Measurements from ENCODE around the gene FAM3D.
A peak's percentile ranks its signal among the peaks of the same experiment; 100 is the strongest.

The FAM3D gene

GRCh38 chr3:58631742-58632141, 34.8 kb downstream of the FAM3D start:
- DNase-seq (no peak), ATAC-seq (no peak)
- Mint-ChIP-seq H3K27ac (no peak overlapping the region), H3K4me1 (no peaks in the 10 kb centered on the region), H3K4me3 (no peak overlapping the region), H3K27me3 (no peaks in the 10 kb centered on the region), H3K9me3 (no peaks in the 10 kb centered on the region), H3K36me3 (ENCODE audit: low read depth) (no peaks in the 10 kb centered on the region)

- Mint-ChIP-seq H3K36me3 (ENCODE audit: low read depth) (no peaks in the 10 kb centered on the region), H3K27me3 (no peaks in the 10 kb centered on the region), H3K9me3 (no peaks in the 10 kb centered on the region), H3K4me1 (no peaks in the 10 kb centered on the region), H3K4me3 (no peak overlapping the region), H3K27ac (no peak overlapping the region)
- DNase-seq (no peak), ATAC-seq (no peak)
Measured at GRCh38 chr3:58630710-58631092, 35.9 kb downstream of the FAM3D start.

- Mint-ChIP-seq H3K27me3 (no peaks in the 10 kb centered on the region), H3K4me3 (no peak overlapping the region), H3K27ac (no peak overlapping the region), H3K36me3 (ENCODE audit: low read depth) (no peaks in the 10 kb centered on the region), H3K4me1 (no peaks in the 10 kb centered on the region), H3K9me3 (no peaks in the 10 kb centered on the region)
- ATAC-seq (peak; percentile 49), DNase-seq (peak; percentile 71)
Measured at GRCh38 chr3:58630076-58630709, 36.4 kb downstream of the FAM3D start.

GRCh38 chr3:58629629-58630028, 36.9 kb downstream of the FAM3D start:
- Mint-ChIP-seq H3K4me1 (no peaks in the 10 kb centered on the region), H3K27me3 (no peaks in the 10 kb centered on the region), H3K4me3 (no peak overlapping the region), H3K9me3 (no peaks in the 10 kb centered on the region), H3K36me3 (ENCODE audit: low read depth) (no peaks in the 10 kb centered on the region), H3K27ac (no peak overlapping the region)
- no peak for ATAC-seq
- no peak for DNase-seq

- no peaks in the 10 kb centered on the region for H3K36me3 Mint-ChIP-seq (ENCODE audit: low read depth)
Measured at GRCh38 chr3:58628823-58629562, 37.6 kb downstream of the FAM3D start.

GRCh38 chr3:58627941-58628340, 38.6 kb downstream of the FAM3D start:
- Mint-ChIP-seq H3K4me3 (no peak overlapping the region), H3K27ac (no peak overlapping the region), H3K4me1 (no peaks in the 10 kb centered on the region), H3K9me3 (no peaks in the 10 kb centered on the region), H3K27me3 (no peaks in the 10 kb centered on the region), H3K36me3 (ENCODE audit: low read depth) (no peaks in the 10 kb centered on the region)
- no peak for ATAC-seq
- no peak for DNase-seq

More at GRCh38 chr3:58628823-58629562, 37.6 kb downstream of the FAM3D start:
- Mint-ChIP-seq H3K4me1 (no peaks in the 10 kb centered on the region), H3K27me3 (no peaks in the 10 kb centered on the region), H3K9me3 (no peaks in the 10 kb centered on the region), H3K27ac (no peak overlapping the region), H3K4me3 (no peak overlapping the region)
- DNase-seq = no peak
- ATAC-seq = no peak

- no peaks in the 10 kb centered on the region for H3K36me3 Mint-ChIP-seq (ENCODE audit: low read depth)
- ATAC-seq = no peak
- H3K4me3 Mint-ChIP-seq = no peak overlapping the region
- DNase-seq = no peak
- no peak overlapping the region for H3K27ac Mint-ChIP-seq
- H3K27me3 Mint-ChIP-seq = no peaks in the 10 kb centered on the region
- no peaks in the 10 kb centered on the region for H3K9me3 Mint-ChIP-seq
- H3K4me1 Mint-ChIP-seq = no peaks in the 10 kb centered on the region
Measured at GRCh38 chr3:58627570-58627885, 39.0 kb downstream of the FAM3D start.

- DNase-seq (no peak), ATAC-seq (no peak)
- Mint-ChIP-seq H3K27ac (no peak overlapping the region), H3K4me1 (no peaks in the 10 kb centered on the region), H3K27me3 (no peaks in the 10 kb centered on the region), H3K4me3 (no peak overlapping the region), H3K36me3 (ENCODE audit: low read depth) (no peaks in the 10 kb centered on the region), H3K9me3 (no peaks in the 10 kb centered on the region)
Measured at GRCh38 chr3:58626841-58627569, 39.6 kb downstream of the FAM3D start.

- Mint-ChIP-seq H3K9me3 (no peaks in the 10 kb centered on the region), H3K27ac (no peak overlapping the region)
Measured at GRCh38 chr3:58625196-58625824, 41.3 kb downstream of the FAM3D start.

GRCh38 chr3:58624550-58624949, 42.0 kb downstream of the FAM3D start:
- no peak overlapping the region for H3K27ac Mint-ChIP-seq
- no peak for DNase-seq
- no peak overlapping the region for H3K4me3 Mint-ChIP-seq
- H3K9me3 Mint-ChIP-seq = no peaks in the 10 kb centered on the region
- H3K4me1 Mint-ChIP-seq = no peaks in the 10 kb centered on the region
- no peak for ATAC-seq
- no peaks in the 10 kb centered on the region for H3K27me3 Mint-ChIP-seq
- no peaks in the 10 kb centered on the region for H3K36me3 Mint-ChIP-seq (ENCODE audit: low read depth)

More at GRCh38 chr3:58625196-58625824, 41.3 kb downstream of the FAM3D start:
- Mint-ChIP-seq H3K36me3 (ENCODE audit: low read depth) (no peaks in the 10 kb centered on the region), H3K4me3 (no peak overlapping the region), H3K4me1 (no peaks in the 10 kb centered on the region), H3K27me3 (no peaks in the 10 kb centered on the region)
- ATAC-seq = no peak
- DNase-seq = no peak

- DNase-seq (no peak), ATAC-seq (no peak)
- Mint-ChIP-seq H3K27me3 (no peaks in the 10 kb centered on the region), H3K4me1 (no peaks in the 10 kb centered on the region), H3K4me3 (no peak overlapping the region), H3K9me3 (no peaks in the 10 kb centered on the region), H3K36me3 (ENCODE audit: low read depth) (no peaks in the 10 kb centered on the region), H3K27ac (no peak overlapping the region)
Measured at GRCh38 chr3:58623961-58624360, 42.6 kb downstream of the FAM3D start.

GRCh38 chr3:58623478-58623877, 43.1 kb downstream of the FAM3D start:
- no peaks in the 10 kb centered on the region for H3K9me3 Mint-ChIP-seq
- no peaks in the 10 kb centered on the region for H3K27me3 Mint-ChIP-seq
- ATAC-seq (no peak), DNase-seq (no peak)
- H3K27ac Mint-ChIP-seq = no peak overlapping the region
- no peak overlapping the region for H3K4me3 Mint-ChIP-seq
- no peaks in the 10 kb centered on the region for H3K36me3 Mint-ChIP-seq (ENCODE audit: low read depth)
- H3K4me1 Mint-ChIP-seq = no peaks in the 10 kb centered on the region

- ATAC-seq (no peak), DNase-seq (no peak)
- Mint-ChIP-seq H3K4me1 (no peaks in the 10 kb centered on the region), H3K4me3 (no peak overlapping the region), H3K9me3 (no peaks in the 10 kb centered on the region), H3K27ac (no peak overlapping the region), H3K36me3 (ENCODE audit: low read depth) (no peaks in the 10 kb centered on the region), H3K27me3 (no peaks in the 10 kb centered on the region)
Measured at GRCh38 chr3:58622892-58623291, 43.7 kb downstream of the FAM3D start.

- Mint-ChIP-seq H3K9me3 (no peaks in the 10 kb centered on the region), H3K27me3 (no peaks in the 10 kb centered on the region), H3K4me3 (no peak overlapping the region), H3K4me1 (no peaks in the 10 kb centered on the region), H3K27ac (no peak overlapping the region), H3K36me3 (ENCODE audit: low read depth) (no peaks in the 10 kb centered on the region)
- DNase-seq (no peak), ATAC-seq (no peak)
Measured at GRCh38 chr3:58622436-58622835, 44.1 kb downstream of the FAM3D start.

Measured in activated naive CD8-positive, alpha-beta T cell treated with anti-CD3 and anti-CD28 coated beads, Interleukin-2, amount 50 U/mL, for 24 hours (primary cell).